Hematopoietic multipotent progenitor cell treated with erythropoietin and hydrocortisone succinate and interleukin-3 and kit ligand, for 4 days (in vitro differentiated cells): ENCODE measurements around the gene AK9.
A peak's percentile ranks its signal among the peaks of the same experiment; 100 is the strongest.
"Not testable (repeated sequence)": the region's sequence is repeated elsewhere in the genome, so short reads cannot be mapped to it uniquely, and the experiment has no call there.

Source experiments
- DNase-seq: peaks from one replicate; pipeline ENCODE4 v3.0.0-alpha.2; 2015

Gene AK9

DNA sequence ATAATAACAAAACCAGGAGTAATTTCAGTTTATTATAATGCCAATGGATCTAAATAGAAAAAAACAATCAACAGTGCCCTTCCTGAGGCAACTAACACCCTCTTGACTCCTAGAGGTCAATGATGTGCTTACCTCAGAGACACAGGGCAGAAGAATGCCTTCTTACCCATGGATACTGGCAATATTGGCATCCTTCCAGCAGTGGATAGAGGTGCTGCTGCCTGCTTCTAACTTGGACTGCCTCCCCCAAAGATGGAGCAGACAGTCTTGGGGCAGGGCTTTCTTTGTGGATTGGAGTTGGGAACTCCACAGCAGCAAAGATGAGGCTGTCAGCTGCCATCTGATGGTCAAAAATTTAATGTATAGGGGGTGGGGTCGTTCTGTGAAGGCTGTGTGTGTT lies 78.7 kb downstream of the AK9 start:
- DNase-seq = no peak

DNA sequence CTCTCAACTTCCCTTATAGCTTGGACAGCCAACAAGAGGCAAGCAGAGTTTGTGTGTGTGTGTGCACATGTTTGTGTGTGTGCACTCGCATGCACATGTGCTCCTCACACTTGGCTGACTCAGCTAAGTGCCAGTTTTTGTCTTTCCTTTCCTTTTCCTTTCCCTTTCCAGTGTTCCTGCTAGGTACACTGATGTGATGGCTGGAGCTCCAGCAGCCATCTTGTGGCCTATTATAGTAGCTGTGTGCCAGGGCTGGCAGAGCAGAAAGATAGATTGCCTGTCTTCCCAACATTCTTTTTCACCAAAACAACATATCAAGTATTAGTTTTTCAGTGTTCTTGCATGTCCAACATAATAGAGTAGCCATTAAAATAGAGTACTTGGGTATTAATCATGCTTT lies 79.5 kb downstream of the AK9 start:
- no peak for DNase-seq

DNA sequence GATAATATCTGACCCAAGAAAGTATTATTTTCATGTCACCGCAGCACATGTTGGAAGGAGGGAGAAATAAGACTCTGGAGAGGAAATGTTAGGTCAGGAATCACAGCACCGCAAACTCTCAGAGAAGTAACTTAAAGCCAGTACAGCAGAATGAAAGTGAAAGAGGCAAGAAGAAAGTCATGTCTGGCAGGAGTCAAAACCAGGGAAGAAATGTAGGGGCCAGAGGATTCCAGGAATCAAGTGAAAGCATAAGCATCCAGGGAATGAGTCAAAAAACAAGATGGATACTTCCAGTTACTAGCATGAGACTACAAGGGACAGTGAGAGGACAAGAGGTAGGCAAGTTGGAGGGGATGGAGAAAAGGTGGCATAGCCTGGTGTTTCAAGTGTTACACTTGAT lies 80.4 kb downstream of the AK9 start:
- no peak for DNase-seq

DNA sequence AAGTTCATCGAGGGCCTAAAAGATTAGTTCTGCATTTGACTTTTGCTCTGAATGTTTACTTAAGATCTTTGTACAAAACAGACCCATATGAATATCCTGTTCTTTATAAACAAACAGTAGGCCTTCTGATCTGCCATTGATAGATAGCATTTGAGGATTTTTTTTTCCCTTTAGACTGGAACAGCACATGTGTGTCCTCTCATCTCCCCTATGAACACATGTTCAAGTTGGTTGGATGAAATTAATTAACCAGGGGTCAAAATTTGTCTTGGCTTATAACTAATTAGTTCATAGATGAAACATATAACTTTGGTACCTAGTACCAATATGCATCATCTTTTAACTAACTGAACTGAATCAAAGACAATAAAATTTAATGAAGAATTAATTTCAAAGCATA lies 81.3 kb downstream of the AK9 start:
- no peak for DNase-seq

DNA sequence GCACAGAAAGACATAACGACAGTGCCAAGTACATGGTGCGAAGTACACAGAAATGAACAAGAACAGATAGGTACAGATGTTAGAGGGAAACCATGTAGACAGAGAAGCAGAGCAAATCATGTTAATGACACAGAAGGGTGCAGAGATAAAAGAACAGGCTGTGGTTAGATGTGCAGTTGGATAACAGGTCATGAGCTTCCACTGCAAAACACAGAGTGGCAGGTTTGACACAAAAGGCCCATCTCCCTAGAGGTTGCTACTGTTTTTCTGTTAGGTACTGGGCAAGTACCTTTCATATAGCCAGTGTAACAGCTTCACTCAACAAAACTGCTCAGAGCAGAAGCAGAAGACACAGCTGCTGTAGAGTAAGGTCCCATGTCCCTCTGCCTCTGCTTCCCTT lies 84.6 kb downstream of the AK9 start:
- no peak for DNase-seq

DNA sequence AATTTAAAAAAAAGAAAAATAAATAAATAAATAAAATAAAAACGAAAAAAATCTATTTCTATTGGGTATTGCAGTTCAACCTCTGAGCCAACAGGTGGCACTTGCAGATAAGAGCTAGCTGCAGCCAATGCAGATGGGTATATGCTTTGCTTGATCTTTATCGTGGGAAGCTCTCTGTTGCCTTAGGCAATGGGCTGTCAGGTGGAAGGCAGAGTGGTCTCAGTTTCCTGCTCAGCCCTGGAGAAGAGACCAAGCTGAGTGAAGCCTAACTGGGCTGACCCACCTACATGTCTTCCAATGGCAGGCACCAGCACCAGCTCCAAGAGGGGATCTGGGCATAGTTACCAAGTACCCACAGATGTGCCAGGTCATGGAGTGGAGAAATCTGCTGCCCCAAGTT lies 95.0 kb downstream of the AK9 start:
- DNase-seq = peak; percentile 72

DNA sequence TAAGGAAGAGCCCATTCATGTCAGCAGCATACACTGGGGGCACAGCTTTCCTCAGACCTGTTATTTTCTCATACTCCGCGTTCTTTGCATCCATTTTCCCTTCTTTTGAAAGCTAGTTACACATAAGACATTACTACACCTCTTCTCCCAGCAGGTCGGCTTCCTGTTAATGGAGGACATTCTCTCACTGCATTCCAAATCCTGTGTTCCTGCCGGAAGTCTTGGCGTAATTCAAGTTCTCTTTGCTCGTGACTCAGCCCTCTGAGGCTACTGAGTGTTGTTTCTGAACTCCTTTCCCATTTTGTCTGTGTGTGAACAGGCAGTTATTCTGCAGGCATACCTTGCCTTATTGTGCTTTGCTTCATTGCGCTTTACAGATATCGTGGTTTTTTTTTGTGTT lies 110.5 kb downstream of the AK9 start:
- DNase-seq = no peak

DNA sequence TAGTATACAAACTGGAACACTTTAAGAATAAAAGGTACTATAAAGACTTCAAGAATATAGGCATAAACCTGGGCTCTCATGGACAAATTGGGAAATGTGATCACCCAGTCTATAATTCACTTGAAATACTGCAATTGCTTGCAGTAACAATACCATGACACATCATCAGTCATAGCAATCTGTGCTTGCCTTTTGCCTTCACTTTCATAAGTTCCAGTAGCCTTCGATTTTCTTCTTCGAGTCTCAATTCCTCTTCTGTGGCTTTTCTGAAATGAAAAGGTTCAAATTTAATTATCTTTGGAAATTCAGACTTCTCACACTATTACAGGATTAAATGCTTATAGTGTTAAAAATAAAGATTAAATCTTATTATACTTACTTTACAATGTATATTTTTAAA lies 111.6 kb downstream of the AK9 start:
- no peak for DNase-seq

DNA sequence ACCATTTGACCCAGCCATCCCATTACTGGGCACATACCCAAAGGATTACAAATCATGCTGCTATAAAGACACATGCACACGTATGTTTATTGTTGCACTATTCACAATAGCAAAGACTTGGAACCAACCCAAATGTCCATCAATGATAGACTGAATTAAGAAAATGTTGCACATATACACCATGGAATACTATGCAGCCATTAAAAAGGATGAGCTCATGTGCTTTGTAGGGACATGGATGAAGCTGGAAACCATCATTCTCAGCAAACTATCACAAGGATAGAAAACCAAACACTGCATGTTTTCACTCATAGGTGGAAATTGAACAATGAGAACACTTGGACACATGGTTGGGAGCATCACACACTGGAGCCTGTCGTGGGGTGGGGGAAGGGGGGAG lies 121.1 kb downstream of the AK9 start:
- DNase-seq = not testable (repeated sequence)

DNA sequence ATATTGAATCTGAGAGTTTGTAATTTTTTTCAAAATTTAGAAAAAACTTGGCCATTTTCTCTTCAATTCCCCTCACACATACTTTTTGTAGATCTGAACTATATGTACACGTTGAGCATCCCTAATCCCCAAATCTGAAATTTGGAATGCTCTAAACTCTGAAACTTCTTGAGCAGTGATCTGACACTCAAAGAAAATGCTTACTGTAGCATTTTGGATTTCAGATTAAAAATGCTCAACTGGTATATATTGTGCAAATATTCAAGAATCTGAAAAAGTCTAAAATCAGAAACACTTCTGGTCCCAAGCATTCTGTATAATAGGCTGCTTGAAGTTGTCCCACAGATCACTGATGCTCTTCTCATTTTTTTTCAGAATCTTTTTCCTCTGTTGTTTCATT lies 129.2 kb downstream of the AK9 start:
- DNase-seq = no peak

DNA sequence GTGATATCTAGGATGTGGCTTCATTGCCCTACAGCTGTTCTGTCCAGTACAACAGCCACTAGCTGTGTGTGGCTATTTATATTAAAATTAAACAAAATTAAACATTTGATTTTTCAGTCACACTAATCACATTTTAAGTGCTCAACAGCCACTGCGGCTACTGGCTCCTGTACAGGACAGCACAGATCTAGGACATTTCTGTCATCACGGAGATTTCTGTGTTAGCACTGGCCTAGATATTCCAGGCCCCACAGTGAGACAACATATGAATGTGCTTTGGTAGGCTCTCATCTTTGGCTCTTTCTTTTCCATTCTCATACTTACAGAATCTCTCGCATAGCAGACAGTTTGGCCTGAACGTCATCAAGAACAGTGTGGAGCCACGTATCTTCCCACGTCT lies 159.6 kb downstream of the AK9 start:
- no peak for DNase-seq

DNA sequence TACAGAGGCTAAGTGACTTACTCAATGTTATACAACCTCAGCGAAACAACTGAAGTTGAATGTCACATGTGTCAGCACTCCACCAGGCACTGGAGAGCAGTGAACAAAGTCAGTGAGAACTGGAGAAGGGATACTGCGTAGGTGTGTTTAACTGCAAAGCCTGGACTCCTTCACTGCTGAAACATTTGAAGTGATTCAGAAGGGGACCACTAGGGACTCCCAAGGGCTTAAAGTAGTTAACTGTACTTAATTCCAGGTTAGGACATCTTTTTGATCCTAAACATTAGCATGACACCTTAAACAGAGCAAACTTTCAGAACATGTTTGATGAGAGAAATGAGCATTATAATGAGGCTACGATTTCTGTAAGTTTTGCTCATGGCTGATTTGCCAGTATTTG lies 163.0 kb downstream of the AK9 start:
- DNase-seq = peak; percentile 50

DNA sequence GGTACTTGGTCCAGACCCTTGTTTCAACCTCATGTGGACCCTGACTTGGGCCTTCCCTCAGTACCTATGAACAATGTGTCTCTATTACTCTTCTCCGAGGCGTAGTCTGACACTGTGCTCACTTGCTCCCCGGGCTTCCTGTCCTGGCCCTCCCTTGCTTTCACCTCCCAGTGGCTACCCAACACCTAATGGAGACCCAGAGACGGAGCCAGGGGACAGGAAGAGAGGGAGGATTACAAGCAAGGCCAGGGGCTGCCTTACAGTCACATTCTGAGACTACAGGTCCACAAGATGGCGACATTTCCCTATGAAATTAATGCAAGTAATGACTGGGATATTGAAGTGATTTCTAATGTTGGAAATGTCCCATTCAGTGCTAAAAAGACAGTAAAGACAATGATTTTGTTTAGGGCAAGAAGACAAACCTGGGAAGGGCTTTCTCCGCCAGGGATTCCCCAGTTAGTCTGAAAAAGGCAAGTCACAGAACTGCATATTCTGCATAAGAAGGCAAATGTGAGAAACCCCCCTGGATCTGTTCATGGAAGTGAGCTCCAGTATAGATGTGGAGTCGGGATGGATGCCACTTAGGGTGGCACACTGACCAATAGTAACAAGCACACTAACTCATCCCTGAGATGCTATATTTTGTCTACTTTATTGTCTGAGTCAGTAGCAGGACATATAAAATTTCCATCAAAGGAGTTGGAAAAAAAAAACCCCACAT lies 163.9 kb downstream of the AK9 start:
- DNase-seq = peak; percentile 89

DNA sequence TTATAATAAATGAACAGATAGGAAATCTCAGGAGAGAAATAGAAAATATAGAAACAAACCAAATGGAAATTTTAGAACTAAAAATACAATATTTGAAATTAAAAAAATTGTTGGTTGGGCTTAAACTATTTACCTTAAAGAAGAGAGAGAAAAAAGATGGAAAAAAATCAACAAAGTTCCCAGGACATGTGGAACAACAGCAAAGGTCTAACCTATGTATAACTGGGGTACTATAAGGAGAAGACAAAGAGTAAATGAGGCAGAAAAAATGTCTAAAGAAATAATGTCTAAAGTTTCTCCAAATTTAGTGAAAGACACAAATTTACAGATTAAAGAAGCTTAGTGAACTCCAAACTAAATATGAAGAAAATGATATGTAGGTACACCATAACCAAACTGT lies 166.9 kb downstream of the AK9 start:
- DNase-seq = no peak

DNA sequence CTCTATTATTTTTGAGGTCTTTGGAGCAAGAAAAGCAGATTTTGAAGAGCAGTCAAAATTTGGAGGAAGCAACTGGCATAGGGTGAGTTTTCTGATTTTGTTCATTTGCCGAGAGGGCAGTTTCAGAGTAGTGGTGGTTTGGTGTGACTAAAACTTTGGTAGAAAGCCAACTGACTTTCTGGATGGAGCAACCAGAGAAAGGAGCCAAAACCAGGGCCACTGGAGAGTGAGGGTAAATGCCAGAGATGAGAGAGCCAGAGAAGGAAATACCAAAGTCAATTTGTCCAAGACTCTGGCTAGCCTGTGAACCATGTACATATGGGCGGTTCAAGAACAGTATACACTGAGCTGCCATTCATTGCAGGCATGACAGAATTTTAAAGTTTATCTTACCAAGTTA lies 167.5 kb downstream of the AK9 start:
- no peak for DNase-seq

DNA sequence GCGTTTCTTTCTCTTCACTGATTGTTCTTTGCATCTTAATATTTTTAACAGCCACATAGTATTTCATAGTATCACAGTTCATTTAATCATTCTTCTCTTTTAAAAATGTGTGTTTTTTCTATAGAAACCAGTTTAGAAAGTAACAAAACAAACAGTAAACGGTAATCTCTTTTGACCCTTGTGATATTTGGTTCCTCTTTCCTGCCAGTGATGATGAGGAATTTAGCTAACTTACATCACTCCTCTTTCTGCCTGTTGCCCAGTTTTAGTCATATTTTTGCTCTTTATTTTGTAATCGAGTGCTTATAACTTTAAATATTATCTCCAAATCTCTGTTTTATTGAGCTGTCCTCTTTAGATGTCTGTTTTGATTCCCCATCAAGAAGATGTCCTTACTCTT lies 169.9 kb downstream of the AK9 start:
- peak; percentile 37 for DNase-seq

DNA sequence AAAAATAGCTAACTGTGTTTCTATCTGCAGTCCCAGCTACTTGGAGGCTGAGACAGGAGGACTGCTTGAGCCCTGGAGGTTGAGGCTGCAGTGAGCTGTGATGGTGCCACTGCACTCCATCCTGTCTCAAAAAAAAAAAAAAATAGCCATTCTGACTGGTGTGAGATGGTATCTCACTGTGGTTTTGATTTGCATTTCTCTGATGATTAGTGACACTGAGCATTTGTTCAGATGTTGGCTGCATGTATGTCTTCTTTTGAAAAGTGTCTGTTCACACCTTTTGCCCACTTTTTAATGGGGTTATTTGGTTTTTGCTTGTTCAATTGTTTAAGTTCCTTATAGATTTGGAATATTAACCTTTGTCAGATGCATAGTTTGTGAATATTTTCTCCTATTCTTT lies 171.4 kb downstream of the AK9 start:
- DNase-seq = not testable (repeated sequence)

DNA sequence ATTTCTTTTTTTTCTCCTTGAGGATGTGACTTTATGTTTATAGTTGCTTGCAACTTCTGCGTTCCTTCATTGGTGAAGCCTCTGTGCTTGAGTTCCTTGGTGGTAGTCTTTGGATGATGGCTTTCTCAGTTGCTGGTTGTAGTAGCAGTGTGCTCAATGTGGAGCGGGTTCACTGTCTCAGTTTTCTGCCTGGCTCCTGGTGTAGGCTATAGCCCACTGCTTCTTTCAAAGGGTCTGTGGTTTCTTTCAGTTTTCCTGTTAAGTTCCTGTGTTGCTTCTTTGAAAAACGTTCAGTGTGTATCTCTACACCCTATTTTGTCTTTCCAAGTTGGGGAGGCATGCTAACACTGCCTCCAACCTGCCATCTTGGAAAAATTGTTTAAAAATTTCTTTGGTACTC lies 174.1 kb downstream of the AK9 start:
- DNase-seq = peak; percentile 30

DNA sequence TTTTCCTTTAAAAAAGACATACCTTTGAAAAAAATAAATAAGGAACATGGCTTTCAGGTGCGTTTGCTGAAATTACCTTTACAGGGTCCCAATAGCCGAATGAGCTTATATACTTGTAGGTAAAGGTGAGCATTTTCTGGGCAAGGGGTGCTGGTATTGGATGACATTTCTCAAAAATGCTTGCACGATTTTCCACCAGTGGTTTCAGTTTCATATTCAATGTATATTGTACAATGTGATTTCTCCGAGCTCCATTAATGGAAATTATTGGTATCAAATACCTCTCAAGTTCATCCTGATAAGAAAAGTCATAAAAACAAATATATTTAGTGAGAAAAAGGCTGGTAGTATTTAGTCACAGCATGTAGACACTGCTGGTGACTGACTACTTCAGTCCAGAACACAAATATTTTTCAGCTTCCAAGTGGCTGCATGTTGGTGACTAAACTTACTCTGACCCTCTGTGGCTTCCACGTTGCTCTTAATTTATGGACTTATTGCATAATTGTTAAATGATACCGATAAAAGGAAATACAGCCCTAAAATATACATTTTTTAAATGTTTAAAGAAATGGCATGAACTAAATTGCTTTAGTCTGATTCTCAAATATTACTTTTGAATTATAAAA lies 175.1 kb downstream of the AK9 start:
- DNase-seq = peak; percentile 39

DNA sequence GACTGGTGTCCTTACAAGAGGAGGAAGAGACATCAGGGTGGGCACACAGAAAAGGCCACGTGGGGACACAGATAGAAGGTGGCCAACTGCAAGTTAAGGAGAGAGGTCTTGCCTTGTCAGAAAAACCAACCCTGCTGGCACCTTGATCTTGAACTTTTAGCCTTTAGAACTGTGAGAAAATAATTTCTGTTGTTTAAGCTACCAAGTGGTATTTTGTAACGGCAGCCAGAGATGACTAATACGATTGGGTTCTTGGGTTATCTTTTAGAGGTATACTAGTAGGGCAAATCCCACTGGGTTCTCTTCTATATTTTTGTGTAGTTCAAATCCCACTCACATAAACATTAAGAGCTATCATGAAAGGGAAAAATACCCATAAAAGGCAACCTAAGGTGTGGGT lies 176.1 kb downstream of the AK9 start:
- no peak for DNase-seq

DNA sequence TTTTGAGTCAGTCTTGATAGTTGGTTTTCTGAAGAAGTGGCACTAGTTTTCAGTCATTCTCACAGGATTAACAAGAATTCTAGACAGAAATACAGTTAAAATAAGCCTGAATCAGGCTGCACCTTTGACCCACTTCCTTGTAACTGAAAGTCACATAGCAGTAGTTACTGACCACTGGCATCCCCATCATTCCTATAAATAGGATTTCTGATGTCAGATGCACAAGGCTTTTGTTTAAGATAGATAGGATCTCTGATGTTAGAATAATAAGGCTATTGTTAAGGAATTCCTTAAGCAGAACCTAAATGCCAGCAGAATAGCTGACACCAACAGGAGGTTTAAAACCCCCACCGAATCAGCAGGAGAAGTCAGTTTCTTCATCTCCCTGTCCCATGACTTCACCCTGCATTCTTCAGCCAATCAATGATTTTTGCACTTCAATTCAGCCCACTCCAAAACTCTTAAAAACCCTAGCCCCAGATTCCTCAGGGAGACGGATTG lies 177.4 kb downstream of the AK9 start:
- DNase-seq = no peak

DNA sequence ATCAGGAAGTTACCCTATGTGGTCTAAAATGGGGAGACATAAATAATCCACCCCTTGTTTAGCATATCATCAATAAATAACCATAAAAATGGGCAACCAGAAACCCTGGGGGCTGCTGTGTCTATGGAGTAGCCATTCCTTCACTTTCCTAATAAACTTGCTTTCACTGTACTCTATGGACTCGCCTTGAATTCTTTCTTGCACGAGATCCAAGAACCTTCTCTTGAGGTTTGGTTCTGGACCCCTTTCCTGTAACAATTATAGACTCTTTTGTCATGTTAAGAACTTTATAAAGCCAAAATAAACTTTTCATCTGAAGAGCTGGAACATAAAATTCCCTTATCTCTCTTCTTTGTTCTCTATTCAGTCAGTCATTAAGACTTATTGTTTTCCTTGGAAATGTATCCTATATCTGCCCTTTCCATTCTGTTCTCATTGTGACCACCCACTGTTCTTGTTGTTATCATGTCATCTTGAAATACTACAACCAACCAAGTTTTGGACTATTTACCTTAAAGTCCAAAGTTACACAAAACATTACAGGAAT lies 178.7 kb downstream of the AK9 start:
- no peak for DNase-seq

DNA sequence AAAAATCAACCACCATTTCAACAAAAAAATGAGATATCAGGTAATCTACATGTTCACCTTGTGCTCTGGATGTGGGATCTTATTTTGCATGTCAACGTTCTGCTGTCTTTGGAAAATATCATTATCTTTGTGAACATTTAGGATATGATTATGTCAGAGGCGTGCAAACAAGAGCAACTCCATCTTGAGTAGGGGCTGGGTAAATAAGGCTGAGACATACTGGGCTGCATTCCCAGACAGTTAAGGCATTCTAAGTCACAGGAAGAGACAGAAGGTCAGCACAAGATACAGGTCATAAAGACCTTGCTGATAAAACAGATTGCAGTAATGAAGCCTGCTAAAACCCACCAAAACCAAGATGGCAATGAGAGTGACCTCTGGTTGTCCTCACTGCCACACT lies 179.2 kb downstream of the AK9 start:
- no peak for DNase-seq

DNA sequence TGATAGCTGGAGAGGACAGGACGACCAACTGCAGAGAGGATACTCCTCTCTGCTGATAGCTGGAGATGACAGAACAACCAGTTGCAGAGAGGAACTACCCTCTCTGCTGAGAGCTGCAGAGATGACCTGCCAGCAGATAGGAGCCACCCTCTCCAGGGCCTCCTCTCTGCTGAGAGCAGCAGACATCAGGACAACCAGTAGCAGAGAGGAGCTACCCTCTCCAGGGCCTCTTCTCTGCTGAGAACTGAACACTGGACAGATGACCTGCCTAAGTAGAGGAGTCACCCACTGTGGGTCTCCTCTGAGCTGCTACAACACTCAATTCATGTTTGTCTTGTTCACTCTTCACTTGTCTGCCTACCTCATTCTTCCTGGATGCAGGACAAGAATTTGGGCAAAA lies 180.6 kb downstream of the AK9 start:
- DNase-seq = no peak
